Stimulated activated CD8-positive, alpha-beta memory T cell treated with anti-CD3 and anti-CD28 coated beads, Interleukin-7, amount 100 ng/mL, for 24 hours (primary cell): ENCODE measurements around the gene ARHGDIA.
"Not testable (repeated sequence)": the region's sequence is repeated elsewhere in the genome, so short reads cannot be mapped to it uniquely, and the experiment has no call there.

Experiments
- DNase-seq: peaks from one replicate; pipeline ENCODE4 v3.0.0-alpha.2; 2020; ENCODE audit warnings: low read depth

The ARHGDIA gene

DNA sequence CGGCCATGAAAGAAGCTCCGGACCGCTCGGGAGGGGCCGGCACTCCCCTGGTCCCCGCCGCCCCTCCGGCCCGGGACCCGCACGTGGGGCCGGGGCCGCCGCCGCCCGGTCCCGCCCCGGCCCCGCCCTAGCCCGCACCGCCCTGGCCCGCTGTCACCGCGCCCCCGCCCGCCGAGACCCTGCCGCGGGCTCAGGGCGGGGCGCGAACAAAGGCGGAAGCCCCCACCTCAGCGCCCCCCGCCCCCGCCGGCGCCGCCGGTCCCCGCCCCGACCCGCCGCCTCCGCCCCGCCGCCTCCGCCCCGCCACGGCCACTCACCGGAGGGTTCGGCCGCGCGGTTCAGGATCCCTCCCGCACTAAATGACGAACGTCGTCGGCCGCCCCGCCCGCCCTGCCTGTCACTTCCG is at the start of gene ARHGDIA:
ARHGDIA (minus strand) TSS at position 357 of the 406 bp plus-strand sequence. CDS start 1,407 bp downstream, outside the sequence.
- DNase-seq = no peak

DNA sequence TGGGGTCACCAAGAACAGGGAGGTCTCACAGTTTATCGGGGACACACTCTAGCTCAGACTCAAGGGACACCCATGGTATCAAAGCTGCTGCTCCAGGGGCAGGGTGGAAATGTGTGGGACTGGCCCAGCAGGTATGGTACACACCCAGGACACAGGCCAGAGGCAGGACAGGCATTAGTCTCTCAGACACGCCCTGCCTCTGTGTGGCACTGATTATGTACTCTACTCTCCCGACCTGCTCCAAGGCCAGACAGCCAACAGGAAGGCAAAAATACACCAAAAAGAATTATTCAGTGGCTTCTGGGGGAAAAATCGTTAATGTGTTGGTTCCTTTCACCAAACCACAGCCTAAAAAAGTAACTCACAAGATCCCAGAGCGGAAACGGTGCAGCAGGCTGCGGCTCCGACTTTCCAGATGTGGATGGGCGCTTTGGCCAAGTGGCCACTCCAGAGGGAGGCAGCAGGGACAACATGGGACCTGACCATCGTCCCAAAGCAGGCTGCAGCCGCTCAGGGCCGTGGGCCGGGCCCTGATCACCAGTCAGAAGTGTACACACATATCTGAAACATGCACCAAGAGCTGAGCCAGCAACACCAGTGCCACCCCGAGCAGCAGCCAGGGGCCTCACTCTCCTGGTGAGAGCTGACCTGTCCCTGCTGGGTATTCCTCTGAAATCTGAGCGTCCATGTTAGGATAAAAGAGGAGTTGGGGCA is 47.9 kb upstream of the ARHGDIA start:
- DNase-seq = no peak

DNA sequence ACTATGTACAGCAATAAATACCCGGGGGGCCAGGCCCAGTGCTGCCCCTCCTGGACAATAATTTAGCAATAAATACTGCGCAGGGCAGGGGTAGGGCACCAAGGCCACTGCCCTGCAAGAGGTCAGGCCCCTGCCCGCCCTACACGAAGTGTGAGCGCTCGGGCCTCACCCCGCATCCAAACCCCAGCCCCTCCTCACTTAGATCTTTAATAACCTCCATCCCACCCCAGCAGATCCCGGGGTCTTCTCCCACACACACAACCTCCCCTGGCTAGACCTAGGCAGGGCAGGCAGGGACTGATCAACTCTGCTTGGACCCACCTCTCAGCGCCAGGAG is 47.2 kb upstream of the ARHGDIA start:
- DNase-seq = not testable (repeated sequence)

DNA sequence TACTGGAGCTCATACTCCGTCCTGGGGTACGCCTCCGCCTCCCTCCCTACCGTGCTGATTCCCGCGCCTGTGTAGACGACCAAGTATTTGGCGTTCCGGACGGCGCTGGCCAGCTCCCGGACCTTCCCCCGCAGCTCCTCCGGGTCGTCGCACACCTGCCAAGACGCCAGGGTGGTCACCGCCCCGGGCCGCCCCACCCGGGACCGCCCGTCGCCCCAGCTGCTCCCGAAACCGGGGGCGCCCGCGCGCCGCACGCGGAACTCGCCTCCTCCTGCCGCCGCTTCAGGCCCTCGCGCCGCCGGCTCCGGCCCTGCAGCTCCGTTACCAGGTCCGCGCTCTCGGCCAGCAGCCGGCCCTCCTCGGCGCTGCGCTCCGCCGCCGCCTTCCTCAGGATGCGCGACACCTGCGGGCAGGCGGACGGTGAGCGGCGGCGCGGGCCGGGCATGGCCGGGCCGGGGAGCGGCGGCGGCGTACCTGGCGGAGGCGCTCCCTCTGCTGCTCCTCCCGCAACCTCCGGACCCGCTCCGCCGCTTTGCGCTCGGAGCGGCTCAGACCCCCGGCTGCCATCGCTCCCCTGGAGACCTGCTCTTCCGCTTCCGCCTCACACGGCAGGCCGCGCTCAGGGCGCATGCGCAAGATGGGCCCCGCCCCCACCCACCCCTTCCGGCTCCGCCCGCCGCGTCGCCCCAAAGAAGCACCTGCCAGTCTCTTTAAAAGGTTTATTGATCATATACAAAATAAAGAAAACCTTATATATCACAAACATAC is 46.6 kb upstream of the ARHGDIA start, which contains the start of gene SIRT7:
SIRT7 (minus strand) TSS at position 612 of the 768 bp plus-strand sequence; CDS start at position 567, 45 bp downstream.
- peak; percentile 50 for DNase-seq

DNA sequence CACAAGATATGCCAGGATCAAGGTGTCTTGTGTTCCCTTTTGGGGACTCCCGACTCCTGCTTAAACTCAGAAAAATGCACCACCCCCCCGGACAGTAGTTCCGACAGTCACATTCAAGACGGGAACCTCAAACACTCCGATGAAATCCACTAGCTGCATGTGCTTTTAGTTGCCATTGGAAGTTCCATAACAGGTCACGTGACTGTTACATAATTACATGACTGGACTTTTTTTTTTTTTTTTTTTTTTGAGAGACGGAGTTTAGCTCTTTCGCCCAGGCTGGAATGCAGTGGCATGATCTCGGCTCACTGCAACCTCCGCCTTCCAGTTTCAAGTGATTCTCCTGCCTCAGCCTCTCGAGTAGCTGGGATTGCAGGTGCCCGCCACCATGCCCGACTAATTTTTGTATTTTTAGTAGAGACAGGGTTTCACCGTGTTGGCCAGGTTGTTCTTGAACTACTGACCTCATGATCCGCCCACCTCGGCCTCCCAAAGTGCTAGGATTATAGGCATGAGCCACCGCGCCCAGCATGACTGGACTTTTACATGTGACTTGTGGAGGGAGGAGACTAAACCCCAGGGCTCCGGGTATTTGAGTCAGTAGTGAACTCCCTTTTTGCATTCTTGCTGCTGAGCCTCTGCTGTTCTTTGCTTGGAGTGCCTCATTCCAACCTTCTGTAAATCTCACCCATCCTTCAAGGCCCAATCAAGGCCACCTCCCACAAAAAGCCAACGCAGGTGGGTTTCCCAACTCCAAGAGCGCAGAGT is 45.3 kb upstream of the ARHGDIA start:
- no peak for DNase-seq

DNA sequence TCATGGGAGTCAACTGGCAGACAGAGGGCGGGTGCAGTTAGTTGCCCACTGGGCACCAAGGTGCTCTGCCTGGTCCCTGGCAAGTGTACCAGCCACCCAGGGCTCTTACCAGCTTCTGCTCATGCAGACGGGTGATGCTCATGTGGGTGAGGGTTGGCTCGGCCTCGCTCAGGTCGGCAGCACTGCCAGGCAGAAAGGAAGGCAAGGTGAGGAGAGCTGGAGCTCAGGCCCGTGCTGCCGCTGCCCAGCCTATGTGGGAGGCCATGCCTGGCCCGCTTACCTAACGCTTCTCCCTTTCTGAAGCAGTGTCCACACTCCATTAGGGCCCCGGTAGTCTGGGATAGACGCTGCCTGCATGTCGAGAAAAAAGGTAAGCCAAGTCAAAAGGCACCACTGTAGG is 44.2 kb upstream of the ARHGDIA start:
- DNase-seq = no peak

DNA sequence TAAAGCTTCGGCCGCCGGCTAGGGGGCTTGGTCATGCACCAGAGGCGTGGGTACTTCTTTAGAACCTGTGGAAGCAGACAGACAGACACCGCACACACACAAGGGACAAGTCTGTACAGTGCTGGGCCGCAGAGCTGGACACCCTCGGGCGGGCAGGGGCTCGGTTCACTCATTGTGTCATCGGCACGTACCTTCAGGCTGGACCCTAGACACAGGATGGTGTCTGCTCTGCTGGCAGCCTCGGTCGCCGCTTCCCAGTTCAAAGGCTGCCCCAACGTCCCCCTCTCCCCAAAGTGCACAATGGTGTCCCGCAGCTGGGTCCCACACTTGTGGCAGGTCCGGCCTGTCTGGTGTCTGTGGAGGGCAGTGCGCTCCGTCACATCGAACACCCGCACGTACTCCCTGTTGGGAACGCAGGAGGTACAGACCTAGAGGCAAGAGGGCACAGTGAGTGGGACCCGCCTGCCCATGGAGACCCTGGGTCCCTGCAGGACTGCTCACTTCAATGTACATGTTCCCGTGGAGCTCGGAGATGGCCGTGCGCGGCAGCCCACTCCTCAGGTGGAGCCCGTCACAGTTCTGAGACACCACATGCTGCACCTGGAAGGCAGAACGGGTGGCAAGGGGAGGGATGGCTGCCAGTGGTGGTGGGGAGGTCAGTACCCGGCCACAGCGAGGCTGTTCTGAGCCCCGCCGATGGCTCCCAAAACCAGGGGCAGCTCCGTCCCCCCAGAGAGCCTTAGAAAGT is 43.1 kb upstream of the ARHGDIA start:
- DNase-seq = no peak

DNA sequence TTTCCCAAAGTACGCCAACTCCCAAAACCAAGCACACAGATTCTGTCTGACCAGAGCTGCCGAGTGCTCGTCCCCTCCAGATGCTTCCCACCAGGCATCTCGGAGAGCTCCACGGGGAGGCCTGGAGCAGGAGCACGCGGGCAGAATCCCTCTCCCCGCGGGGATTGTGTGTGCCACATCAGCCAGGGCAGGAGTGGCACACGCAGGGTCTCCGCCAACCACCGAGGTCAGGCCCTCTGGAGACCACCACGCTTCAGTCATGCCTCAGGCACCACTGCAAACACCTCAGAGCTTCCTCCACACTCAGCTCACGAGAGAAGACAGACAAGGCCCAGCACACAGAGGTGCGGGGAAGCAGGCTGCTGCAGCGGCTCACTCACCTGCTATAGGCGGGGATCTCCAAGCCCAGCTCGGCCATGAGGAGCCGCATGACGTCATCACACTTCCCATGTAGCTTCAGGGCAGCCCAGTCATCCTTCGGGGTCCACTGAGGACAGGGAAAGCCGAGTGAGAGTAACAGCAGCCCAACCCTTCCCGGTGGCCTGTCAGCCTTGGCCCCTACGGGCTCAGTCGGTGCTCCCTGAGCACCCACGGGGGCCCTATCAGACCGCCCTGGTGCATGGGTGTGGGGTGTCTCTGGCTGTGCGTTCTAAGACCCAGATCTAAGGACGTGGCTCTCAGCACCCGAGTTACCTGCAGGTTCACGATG is 42.4 kb upstream of the ARHGDIA start:
- no peak for DNase-seq

DNA sequence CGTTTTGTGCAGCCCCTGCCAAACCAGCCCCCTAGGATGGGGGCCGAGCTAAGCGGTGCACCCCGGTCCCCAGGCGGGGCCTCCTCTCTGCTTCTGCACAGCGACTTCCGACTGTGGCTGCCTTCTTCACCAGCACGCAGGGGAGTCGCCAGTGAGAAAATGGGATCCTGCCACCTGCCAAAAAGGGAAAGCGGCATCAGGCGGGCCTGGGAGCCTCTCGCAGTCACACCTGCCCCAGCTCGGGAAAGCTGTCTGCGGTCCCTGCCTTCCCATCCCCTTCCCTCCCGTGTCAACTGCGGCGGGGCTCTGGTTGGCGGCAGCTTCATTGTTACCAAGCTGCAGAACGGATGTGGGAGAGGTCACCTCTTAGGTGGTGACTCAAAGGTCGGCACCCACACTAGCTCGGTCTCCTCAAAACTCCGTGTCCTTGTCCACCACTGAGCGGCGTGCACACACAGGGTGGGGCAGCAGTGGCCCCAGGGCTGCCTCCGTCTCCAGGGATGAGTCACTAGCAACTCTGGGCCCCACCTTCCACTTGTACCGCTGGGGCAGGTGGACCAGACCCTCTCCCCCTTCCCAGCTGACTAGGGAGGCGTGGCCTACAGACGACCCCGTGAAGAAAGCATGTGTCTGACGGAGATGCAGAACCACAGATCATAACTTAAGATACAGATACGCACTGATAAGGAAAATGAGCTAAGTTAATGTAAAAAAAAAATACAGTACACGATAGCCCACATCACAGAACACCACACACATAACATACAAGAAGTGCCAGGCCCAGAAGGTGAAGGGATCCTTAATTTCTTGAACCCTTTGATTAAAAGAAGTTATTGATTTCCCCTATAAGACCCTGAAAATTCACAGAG is 41.5 kb upstream of the ARHGDIA start:
- DNase-seq = no peak

DNA sequence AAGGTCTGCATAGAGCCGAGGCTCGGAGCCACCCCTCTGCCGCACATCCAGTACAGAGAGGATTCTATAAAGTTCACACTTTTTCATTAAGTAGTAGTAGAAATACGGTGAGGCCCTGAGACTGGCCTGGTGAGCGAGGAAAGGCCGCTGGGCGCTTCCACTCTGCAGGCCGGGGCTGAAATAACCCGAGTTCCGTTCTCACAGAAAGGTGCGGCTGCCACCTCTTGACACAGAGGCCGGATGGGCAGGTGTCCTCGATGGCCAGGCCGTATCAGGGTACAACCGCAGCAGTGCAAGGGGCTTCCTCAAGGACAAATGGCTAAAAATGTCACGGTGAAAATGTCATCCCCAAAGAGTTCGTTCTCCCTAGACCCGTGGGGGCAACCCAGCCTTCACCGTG is 40.8 kb upstream of the ARHGDIA start:
- no peak for DNase-seq

DNA sequence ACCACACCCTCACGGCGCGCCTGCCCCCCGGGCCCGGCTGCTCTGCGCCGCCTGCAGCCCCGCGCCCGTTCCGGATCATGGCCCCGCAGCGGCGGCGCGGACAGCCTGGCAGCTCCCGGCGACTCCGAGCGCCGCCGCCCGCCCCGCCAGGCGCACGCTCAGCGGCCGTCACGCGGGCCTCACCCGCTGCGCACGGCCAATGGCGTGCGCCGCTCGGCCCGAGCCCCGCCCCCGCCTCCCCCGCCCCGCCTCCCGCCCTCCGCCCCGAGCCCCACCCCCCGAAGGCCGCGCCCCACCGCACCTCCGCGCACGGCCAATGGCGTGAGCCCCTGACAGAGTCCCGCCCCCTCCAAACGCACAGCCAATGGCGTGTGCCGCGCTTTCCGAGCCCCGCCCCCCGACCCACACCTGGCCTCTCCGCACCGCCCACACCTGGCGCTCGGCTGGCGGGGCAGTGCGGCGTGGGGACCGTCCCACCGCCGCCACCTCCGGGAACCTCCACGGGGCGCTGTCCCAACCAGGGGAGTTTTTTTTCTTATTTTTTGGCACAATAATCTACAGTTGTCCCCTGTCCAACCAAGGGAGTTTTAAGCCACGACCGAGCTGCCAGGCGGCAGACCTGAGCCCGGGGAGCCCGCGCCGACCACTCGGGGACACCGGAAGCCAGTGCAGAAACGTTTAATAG is 40.3 kb upstream of the ARHGDIA start, which contains the start of gene PCYT2:
PCYT2 (minus strand) TSS at position 123 of the 685 bp plus-strand sequence; CDS start at position 79, 44 bp downstream.
- peak; percentile 81 for DNase-seq

DNA sequence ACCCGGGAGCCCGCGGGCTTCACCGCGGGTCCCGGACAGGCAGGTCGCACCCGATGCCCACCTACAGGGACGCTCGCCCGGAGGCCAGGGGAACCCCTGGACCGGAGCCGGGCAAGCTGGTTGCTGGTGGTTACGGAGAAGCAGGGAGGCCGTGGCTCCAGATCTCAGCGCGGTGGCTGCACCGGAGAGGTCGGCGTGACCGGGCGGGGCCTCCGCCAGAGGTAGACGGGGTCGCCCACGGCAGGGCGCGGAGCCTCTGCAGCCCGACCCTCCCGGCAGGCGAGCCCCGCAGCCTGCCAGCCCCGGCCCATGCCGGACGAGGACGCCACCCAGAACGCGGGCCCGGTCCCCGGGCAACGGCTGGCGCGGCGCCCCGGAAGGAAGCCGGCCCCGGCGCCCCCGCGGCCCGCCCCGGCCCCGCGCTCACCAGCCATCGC is 39.7 kb upstream of the ARHGDIA start:
- DNase-seq = no peak

DNA sequence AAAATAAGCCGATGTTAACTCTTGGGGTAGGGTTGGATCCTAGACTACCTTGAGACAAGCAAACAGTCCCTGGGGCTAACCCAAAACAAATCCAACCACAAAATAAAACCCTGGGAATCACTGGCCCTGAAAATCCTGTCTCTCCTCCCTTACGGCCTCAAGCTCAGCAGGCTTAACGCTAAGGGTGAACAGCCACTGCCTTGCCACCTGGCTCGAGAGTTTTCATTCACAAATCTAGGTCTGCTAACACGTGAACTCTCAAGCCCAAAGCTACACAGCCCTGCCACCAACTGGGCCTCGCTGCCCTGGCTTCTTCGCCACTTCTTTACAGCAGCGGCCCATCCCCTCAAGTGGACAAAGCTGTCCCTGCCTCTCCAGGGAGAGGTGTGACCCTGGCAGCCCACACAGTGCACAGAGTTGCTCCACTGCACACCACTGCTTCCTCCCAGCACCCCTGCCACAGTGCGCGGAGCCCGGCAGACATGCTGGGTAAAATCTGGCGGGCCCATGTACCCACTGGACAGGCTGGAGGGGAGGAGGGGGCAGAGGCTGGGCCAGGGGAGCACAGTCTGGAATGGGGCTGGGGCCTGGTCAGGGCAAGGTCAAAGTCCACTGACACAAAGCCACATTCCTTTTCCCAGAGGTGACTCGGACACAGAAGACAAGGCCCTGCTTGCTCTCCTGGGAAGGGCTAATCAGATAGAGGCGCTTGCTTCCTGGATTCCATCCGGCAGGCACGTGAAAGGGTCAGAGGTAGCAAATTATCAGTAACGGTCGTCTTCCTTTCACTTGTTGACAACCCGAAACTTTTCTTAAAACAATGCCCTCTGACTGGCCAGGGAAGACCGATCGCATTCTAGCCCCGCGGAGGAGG is 39.1 kb upstream of the ARHGDIA start:
- no peak for DNase-seq

DNA sequence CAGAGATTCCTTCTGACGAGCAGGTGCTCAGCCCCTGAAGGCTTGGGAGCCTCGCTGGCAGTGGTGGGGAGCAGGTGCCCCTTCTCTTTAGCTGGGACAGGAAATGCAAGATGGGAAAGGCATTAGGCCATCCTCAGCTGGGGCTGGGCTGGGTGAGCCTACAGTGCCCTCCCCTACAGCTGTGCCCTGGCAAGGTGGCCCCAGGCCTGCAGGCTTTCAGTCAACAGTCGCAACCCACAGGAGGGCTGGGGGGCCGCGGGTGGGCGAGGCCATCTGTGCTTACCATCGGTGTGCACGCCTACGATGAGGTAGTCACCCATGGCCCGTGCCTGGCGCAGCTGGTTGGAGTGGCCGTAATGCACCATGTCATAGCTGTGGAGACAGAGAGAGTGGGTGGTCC is 38.1 kb upstream of the ARHGDIA start:
- no peak for DNase-seq

DNA sequence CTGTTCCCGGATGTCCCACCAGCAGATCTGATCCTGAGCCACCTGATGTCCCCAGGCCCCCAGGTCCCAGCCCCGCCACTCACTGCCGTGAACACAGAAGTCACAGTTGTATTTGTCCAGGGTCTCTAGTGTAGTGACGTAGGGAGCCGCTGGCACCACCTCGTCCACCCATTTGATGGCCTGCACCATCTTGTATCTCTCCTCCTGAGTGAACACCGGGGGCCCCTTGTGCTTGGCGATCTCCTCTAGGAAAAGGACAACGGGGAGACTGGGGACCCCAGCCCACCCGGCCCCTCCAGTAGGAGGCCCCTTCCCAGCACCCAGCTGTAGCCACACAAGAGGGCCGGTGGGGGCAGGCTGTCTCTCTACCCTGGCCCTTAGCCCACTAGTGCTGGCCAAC is 37.7 kb upstream of the ARHGDIA start:
- no peak for DNase-seq

DNA sequence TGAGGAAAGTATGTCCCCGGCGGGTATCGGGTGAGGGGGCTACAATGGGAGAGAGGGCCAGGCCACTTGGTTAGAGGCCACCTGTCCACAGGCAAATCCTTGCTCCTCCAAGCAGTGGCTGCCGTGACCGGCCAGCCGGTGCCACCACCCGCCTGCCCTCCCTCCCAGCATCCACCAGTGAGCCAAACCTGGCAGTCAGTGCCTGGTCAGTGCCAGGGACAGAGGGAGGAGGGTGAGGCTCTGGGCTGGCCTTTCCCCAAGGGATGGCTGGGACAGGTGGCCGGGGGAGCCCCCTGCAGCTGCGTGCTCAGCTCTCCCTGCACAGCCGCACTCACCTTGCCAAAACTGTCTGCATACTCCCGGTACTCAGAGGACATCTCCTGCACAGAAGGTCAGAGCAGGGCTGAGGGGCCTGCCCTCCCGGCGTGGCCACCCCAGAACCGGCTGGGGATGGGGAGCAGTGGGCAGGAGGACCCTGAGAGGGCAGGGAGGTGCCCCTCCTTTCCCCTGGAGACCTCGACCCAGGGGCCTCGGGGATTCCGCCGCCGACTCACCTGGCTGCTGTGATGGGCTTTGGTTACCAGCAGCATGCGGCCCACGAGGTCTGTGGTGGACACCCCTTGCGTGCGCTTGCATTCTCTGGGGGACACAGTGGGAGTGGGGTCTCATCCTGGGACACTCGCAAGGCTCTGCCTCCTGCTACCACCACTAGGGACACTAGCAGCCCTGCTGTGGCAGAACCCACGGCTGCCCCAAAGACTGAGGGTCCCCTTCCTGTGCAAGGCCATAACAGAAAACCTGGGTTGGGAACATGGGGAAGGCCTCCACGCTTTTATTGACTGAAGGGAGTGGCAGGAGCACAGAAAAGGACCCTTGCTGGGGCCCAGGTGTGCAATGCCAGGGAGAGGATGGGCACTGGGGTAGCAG is 36.3 kb upstream of the ARHGDIA start:
- DNase-seq = no peak

DNA sequence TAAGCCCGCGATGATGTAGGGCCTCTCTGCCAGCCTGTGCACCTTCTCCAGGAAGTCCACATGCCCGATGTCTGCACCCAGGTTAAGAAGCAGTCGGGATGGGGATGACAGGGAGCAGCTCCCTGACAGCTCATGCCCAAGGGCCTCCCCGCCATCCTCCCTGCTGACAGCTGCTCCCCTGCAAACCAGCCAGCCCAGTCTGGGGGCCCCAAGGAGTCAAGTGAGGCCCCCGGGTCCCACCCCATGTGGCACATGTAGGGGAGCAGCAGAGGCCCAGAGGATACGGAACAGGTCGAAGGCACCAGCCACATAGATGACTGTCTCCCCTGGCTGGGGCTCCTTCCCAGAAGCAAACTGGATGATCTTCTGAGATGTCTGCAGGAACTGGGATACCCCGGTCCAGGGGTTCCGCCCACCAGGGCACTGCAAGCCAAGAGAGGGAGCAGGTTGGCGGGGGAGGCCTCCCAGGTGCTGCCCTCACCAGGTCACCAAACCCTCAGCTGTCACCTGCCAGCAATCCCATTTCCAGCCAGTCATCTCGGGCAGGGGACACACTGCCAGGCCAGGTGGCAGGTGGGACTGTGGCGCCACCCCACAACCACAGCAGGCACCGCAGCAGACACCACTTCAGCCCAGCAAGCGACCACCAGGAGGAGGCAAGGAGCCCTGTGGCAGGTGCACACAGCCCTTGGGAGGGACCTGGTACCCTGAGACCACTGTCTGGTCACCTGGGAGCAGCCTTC is 35.5 kb upstream of the ARHGDIA start:
- no peak for DNase-seq
